ENCODE data around the gene JAG2.

JAG2 gene

DNA sequence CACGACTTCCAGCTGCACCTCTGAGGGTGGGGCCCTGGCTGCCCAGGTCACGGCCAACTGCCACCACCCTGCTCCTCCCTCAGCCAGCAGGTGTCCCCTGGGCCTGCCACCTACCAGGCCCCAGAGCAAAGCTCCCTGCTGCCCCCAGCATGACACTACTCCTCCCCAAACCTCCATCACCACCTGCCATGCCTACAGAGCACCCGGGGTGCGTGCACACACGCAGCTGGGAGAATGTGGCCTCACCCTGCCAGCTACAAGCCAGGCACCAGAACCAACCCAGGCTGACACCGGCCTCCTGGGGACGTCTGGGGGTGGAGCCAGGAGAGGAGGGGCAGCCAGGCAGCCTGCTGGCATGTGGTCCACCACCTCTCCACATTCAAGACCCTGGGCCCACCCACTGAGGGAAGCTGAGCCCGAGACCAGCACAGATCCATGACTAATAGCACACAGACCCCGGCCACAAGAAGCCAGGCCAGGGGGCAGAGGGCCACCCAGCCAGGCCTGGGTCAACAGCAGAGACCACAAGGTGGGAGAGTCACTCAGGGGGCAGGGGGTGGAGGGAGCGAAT lies 3.4 kb downstream of the JAG2 start:
- DNase-seq (ENCODE audit: low spot score) = no peak

DNA sequence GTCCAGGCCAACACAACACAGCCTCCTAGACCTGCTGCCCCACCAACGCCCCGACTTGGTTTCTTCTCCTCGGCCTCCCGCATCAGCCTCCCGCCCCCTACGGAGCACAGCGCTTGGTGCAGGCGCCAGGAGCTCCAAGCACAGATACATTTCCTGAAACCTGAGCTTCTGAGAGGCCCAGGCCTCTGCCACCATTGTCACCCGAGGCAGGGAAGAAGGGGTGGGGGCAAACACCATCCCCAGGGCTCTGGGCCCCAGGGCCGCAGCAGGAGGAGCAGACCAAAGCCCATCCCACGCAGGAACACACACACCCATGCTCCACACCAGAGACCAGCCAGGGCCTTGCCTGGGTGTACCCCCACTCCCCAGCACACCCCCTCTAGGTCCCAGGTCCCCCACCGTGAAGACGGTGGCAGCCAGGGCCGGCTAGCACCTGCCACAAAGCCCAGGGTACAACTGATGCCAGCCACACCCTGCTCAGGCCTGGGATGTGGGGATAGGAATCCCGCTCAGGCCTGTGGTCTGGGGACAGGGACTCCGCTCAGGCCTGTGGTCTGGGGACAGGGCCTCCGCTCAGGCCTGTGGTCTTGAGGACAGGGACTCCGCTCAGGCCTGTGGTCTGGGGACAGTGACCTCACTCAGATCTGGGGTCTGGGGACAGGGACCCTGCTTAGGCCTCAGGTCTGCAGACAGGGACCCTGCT lies 5.4 kb downstream of the JAG2 start:
- DNase-seq (ENCODE audit: low spot score) = no peak

DNA sequence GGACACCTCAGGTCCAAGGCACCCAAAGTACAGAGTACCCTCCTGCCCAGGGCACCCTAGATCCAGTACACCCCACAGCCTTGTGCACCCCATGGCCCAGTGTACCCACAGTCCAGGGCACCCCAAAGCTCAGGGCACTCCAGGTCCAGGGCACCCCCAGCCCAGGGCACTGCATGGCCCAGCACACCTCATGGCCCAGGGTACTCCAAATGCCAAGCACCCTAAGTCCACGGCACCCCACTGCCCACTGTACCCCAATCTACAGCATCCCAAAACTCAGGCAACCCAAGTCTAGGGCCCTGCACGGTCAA lies 6.0 kb downstream of the JAG2 start:
- no peak for DNase-seq (ENCODE audit: low spot score)

DNA sequence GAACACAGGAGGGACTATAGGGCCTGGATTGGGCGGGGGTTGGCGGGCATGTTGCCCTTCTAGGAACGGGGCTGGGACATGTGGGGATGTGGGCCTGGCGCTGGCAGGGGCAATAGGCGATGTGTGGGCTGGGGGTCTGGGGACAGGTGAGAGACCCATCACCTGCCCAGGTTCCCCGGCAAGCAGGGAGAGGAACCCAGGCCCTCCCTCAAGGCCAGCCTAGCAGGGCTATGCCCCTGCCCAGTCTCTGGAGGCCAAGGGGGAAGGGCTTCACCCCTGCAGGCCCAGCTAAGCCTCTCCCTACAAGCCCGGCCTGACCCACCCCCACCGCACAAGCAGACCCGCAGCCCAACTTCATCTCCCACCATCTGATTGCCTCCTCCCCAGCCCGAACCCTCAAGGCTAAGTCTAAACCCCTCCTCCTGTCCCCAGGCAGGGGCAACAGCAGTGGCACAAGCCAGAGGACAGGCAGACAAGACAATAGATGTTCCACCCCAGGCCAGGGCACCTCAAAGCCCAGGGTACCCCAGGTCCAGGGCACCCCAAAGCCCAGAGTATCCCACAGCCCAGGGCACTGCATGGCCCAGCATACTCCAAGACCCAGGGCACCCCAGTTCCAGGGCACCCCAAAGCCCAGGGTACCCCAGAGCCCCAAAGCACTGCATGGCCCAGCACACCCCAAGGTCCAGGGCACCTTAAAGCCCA lies 6.5 kb downstream of the JAG2 start:
- DNase-seq (ENCODE audit: low spot score) = peak; percentile 3

DNA sequence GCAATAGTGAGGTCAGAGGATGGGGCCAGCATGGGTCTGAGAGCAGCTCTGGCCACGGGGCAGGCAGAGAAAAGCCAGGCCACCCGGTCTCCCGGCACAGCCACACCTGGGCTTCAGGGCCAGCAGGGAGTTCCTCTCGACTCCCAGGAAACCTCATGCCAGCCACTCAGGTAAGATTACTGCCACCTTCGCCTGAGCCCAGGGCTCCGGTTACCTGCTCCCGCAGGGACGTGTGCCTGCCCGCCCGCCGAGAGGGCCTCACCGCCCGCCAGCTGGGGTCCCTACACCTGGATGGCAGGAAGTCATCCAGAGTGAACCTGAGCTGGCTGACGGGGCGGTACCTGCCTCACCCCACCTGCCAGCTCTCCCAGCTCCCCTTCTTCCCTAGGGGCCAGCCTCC lies 7.3 kb downstream of the JAG2 start:
- DNase-seq (ENCODE audit: low spot score) = no peak

DNA sequence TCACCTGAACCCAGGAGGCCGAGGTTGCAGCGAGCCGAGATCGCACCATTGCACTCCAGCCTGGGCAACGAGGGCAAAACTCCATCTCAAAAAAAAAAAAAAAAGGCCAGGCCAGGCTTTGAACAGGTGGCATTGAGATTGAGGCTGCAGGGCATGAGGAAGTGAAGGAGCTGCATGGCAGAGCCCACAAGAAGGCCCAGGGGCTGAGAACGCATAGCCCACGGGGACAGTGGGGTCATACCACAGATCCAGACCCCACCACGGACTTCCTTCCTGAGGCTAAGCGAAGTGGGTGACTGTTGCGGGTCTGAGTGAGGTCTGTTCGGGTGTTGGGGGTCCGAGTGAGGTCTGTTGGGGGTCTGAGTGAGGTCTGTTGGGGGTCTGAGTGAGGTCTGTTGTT lies 7.8 kb downstream of the JAG2 start:
- no peak for DNase-seq (ENCODE audit: low spot score)

DNA sequence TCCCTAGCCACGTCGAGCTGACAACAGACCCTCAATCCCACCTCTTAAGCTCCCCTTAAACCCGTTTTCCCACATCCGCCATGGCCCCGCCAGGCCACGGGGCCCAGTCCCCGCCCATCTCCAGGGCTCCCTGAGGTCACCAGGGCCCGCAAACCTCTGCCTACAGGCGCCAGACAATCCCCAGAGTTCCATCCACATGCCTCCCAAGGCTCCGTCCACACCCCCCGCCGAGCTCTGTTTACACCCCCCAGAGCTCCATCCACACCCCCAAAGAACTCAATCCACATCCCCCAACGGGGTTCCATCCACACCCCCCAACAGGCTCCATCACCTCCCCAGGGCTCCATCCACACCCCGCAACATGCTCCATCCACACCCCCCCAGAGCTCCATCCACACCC lies 9.2 kb downstream of the JAG2 start:
- DNase-seq (ENCODE audit: low spot score) = no peak

DNA sequence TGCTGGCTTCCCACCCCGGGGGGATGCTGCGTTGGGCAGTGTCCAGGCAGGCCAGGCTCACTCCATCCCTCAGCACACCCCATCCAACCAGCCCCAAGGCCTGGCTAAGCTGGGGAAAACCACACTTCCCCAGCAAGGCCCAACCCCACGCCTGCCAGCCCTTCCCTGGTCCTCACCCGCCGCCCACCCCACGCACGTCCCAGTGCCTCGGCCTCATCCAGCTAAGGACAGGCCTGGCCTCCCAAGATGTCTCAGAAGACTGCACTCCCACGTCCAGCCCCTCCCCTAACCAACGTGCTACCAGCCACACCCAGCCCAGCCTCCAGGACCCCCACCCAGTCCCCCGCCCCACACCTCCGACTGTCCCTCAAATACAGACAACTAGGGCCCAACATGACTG lies 9.8 kb downstream of the JAG2 start:
- DNase-seq (ENCODE audit: low spot score) = no peak

DNA sequence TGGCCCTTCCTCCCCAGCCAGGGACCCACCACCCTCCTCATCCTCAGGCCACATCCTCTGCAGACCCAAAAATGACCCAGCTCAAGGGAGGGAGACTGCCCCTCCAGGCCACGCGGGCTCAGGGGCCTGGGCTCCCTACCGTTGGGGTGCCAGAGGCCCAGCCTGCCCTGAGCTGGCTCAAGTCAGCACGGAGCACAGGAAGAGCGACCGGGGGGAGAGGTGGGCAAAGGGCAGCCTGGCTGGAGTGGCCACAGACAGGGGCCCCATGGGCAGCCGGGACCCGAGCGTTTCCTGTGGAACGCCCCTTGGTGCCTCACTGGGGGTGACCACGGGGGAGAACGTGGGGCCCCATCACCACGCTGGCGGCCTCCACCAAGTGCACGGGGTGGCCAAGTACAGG lies 10.7 kb downstream of the JAG2 start:
- DNase-seq (ENCODE audit: low spot score) = no peak

DNA sequence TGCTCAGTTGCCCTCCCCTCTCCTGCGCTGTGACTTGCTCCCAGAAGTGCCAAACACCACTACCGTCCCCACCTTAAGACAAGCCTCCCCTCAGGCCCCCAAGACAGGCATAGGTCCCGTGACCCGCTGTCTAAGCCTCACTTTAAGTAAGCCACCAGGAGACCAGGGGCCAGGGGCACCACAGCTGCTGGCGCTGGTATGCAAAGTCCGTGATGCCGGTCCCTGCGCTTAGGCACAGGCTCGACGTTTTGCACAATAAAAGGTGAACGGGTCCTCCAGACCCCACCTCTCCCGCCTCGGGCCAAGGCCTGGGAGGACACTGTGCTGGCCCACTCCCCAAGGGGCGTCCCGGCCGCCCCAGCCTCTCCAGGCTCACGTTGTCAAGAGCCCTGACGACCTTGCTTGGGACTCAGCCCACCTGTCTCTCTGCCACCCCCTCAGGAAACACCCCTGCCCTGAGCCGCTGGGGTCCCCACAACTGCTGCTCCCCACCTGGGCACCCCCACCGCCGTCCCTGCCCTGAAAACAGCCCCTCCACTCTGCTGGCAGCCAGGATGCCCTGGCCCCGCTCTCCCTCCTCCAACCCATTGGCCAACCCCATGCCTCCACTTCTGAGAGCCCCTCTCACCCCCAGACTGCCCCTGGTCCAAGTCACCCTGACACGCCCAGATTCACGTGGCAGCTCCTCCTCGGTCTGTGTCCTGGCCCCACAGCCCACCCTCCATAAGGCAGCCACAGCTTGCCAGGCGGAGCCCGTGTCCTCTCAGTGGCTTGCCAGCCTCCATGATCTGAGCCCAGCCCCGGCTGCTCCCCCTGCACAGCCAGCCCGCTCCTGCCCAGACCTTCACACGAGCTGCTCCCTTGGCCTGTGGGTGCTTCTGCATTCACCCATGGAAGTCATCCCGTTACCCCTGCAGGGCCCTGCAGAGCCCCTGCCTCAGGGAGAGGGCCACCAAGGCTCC lies 11.9 kb downstream of the JAG2 start:
- DNase-seq (ENCODE audit: low spot score) = no peak

DNA sequence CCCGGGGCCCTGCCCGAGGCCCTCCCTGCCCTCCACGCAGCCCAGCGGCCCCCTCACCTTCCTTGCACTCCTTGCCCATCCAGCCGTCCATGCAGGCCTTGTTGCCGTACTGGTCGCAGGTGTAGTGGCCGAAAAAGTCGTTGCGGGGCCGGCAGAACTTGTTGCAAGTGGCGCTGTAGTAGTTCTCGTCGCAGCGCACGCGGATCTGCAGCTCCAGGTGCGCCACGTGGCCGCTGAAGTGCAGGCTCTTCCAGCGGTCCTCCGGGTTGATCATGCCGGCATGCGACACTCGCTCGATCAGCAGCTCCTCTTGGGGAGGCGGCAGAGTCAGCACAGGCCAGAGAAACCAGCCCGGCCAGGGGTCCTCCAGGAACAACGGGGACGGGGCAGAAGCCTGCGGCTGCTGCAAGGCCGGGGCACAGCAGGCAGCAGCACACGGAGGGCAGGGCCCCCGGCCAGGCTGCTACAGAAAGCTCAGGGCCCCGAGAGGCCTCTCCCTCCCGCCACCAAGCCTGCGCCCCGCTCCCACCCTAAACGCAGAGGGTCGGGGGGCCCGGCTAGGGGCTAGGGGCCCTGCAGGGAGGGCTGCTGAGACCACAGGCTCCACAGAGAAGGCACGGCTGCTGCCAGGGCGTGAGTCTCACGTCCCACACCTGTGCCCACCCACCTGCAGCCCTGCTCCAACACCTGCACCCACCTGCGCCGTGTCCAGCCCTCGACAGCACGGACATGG lies 12.7 kb downstream of the JAG2 start:
- DNase-seq (ENCODE audit: low spot score) = no peak

DNA sequence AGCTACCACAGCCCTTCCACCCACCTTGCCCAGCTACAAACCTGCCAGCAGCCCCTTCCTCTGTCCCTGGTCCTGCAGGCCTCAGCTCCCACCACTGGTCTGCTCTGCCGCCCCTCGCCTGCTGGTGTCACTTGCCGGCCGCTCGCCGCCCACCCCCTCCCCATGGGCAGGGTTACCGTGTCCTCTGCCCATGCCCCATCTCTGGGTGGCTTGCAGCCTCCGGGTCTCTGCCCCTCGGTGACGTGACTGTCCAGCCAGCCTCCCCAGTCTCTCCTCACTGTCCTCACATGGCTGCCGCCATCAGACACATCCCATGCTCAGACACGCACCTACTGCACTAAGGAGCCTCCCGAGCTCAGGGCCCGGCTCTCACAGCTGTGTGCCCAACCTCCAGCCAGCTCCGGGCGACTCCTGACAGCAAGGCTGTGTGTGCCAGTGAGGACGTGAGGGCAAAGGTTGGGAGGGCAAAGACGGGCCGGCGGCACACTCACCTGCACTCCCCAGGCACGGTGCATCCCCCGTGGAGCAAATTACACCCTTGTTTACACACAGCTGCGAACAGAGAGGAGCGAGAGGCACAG lies 13.4 kb downstream of the JAG2 start:
- no peak for DNase-seq (ENCODE audit: low spot score)

DNA sequence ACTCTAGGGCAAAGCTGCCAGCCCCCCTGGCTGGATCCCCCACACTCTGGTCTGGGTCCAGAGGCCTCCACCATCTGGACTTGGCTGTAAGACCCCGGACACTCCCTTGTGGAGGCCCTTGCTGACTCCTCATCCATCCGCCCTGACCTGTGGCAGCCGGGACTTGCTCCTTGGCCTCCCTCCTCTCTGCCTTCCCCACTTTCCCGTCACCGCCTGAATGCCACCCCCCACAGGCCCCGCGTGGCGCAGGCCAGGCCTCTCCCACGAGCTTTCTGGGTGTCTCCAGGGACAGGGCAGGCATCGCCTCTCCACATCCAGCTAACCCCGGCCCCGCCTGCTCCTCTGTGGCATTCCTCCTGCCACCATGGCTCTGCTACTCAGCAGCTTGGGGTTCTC lies 14.1 kb downstream of the JAG2 start:
- DNase-seq (ENCODE audit: low spot score) = no peak

DNA sequence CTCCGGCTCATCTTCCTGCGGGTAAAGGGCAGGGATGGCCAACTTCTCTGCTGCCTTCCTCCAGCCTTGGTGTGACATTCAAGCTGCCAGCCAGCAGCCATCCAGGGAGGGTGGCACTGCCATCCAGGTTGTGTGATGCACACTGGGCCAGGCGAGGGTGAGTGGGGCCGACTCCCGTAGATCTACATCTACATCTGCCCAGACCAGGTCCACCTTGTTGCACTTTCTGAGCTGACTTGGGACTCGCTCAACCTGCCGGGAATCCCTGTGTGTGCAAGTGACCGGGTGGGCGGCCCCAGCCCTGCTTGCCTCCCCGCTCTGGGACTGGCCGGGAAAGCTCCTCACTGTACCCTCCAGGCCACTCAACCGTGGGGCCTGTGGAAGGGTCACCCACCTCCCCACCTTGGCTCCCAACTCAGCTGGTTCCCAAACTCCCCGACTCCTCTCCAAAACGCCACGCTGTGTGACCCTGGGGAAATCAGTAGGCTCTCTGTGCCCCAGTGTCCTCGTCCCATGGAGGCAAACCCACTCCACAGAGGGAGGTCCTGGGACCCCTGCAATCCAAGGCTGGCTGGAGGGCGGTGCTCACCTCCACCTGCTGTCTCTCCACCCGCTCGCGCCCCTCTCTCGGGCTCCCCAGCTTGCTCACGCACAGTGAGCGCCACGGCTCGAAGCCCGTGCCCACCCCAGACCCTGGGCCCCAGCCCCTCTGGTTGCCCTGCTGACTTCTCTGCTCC lies 14.7 kb downstream of the JAG2 start:
- no peak for DNase-seq (ENCODE audit: low spot score)

DNA sequence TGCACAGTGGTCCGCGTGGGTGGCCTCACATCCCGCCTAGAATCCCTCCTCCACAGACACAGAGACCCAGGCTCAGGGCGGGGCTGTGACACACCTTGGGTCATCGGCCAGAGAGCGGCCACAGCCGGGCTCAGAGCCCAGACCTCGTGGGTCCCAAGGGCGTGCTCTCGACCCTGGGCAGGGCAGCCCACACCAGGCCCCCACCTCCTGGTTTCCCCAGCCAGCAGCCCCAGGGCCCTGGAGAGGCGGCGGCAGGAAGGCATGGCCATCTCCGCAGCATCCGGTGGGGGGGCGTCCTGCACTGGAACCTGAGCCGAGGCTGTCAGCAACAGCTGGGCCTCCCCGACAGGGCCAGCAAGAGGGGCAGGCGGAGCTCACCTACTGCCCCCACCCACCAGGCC lies 15.2 kb downstream of the JAG2 start:
- DNase-seq (ENCODE audit: low spot score) = no peak

DNA sequence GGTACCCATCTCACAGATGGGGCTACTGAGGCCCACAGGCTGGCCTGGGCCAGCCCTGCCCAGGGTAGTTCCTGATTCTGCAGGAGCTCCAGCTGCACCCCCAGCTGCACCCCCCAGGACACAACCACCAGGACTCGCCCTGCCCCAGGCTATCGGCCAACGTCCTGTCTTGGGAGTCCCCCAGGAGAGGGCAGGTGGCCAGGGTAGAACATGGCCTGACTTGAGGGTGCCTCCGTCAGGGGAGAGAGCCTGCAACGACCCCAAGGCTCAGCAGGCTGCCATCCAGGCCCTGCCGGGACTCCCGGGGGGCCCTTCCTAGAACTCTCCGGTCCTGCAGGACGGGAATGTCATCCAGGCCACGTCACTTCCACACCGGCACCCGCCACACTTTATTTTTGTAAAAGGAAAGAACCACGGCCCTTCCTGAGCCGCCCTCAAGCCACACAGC lies 15.8 kb downstream of the JAG2 start:
- no peak for DNase-seq (ENCODE audit: low spot score)

DNA sequence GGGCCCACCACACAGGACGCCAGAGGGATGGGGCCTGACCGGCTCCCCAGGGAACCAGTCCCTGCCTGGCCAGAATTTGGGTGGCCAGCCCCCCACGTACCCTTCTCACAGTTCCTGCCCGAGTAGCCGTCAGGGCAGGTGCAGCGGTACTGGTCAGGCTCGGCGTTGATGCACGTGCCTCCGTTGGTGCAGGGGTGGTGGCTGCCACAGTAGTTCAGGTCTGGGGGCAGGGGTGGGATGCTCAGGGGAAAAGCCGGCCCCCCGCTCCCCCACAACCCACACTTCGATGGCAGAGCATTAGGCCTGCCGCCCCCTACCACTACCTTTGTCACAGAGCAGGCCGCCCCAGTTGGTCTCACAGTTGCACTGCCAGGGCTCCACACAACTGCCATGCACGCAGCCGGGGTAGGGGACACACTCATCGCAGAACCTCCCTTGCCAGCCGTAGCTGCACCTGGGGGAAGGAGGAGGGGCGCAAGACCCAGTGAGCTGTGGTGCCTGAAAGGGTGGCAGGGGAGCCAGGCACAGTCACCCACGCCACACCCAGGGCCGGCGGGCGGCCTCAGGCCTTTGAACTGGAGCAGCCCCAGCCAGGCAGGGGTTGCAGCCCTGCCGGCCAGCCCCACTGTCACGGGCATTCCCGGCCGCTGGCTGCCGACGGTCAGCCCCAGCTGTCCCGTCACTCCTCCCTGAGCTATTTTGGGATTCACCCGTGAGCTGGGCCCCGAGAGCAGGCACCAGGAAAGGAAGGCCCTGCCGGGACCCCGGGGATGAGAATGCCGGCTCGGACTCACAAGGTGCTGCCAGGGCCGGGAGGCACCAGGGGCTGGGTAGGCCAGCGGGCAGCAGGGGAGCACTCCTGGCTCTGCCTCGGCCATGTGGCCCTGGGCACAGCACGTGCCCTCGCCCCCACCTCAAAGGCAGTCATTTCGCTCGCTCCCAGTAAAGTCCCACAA lies 16.5 kb downstream of the JAG2 start:
- no peak for DNase-seq (ENCODE audit: low spot score)

DNA sequence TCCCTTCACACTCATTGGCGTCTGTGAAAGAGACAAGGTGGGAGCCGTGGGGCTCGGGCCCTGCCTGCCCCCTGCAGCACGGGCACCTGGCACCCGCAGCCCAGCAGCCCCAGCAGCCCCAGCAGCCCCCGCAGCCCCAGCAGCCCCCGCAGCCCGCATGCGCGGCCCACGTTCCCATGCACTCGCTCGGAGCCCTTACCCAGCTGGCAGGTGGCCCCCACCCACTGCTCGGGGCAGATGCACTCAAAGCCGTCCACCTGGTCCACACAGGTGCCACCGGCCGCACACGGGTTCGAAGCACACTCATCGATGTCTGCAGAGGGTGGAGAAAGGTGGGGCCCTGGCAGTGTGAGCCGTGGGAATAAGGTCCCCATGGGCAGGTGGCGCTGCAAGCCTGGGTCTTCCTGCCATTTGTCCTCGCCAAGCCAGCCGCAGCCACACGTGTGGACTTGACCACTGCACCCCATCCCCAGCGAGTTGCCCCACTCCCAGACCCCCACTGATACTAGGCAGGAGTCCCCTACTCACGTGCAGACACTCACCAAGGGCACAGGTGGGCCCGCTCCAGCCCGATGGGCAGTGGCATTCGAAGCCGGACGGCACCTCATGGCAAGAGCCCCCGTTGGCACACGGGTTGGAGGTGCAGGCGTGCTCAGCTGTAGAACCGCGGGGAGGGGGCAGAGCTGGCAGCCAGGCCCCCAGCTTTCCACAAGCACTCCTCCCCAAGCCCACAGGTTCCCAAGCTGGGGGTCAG lies 17.3 kb downstream of the JAG2 start:
- no peak for DNase-seq (ENCODE audit: low spot score)

All from hematopoietic multipotent progenitor cell treated with erythropoietin and hydrocortisone succinate and interleukin-3 and kit ligand, for 15 days (in vitro differentiated cells).